Common myeloid progenitor, CD34-positive (primary cell): ENCODE data around the gene GJC1.

ENCODE experiments used
- CTCF ChIA-PET: fragments of 350-600 bp; sonication (Branson Sonifier 250); formaldehyde crosslinking; loops from one replicate; lab custom pipeline; 2021; ENCODE audit warnings: antibody characterized with exemption; lab: Charles Lee
- POLR2A ChIA-PET: fragments of 350-600 bp; sonication (Branson Sonifier 250); formaldehyde crosslinking; loops from one replicate; lab custom pipeline; 2021; ENCODE audit warnings: antibody characterized with exemption; lab: Charles Lee
- DNase-seq, 3 donors: peaks; one replicate each; pipeline versions ENCODE4 v3.0.0 to v3.0.0-alpha.2; 2013
- H3K27ac ChIP-seq, 2 experiments: 1 replicate in 1 of 2; 2 replicates in 1 of 2; pipeline ENCODE4 v1.7.0; 2013; ENCODE audit warnings: inconsistent platforms in 2 of 2, low read length in 2 of 2, mild to moderate bottlenecking in 2 of 2, low read depth in 1 of 2, moderate library complexity in 1 of 2; ENCODE audit not compliant: severe bottlenecking in 2 of 2, insufficient read depth in 1 of 2, poor library complexity in 1 of 2
- H3K27me3 ChIP-seq, 5 experiments: replicated peaks in 2 of 5; 1 replicate in 3 of 5; 2 replicates in 2 of 5; pipeline versions ENCODE4 v1.6.1 to v1.7.0; 2013; ENCODE audit warnings: low read length in 4 of 5, mild to moderate bottlenecking in 2 of 5, moderate library complexity in 2 of 5, inconsistent platforms in 1 of 5; ENCODE audit not compliant: insufficient read depth in 5 of 5, control insufficient read depth in 4 of 5
- H3K36me3 ChIP-seq, 4 experiments: 1 replicate in 2 of 4; 2 replicates in 2 of 4; pipeline versions ENCODE4 v1.6.1 to v1.7.0; 2013; ENCODE audit warnings: low read length in 3 of 4, control low read depth in 1 of 4, mild to moderate bottlenecking in 1 of 4; ENCODE audit not compliant: control insufficient read depth in 4 of 4, insufficient read depth in 4 of 4
- H3K4me1 ChIP-seq, 4 experiments: 1 replicate in 3 of 4; 2 replicates in 1 of 4; pipeline versions ENCODE4 v1.6.1 to v1.7.1; 2013; ENCODE audit warnings: low read length in 3 of 4, mild to moderate bottlenecking in 3 of 4, control low read depth in 1 of 4, inconsistent platforms in 1 of 4, moderate library complexity in 1 of 4; ENCODE audit not compliant: control insufficient read depth in 4 of 4, insufficient read depth in 4 of 4; ENCODE audit errors: control extremely low read depth in 1 of 4
- H3K4me3 ChIP-seq, 7 experiments: 1 replicate in 4 of 7; 2 replicates in 3 of 7; pipeline versions ENCODE4 v1.5.1 to v1.7.0; 2013; ENCODE audit warnings: mild to moderate bottlenecking in 7 of 7, low read length in 6 of 7, moderate library complexity in 6 of 7, inconsistent platforms in 2 of 7, low read depth in 2 of 7, control low read depth in 1 of 7; ENCODE audit not compliant: insufficient read depth in 4 of 7, control insufficient read depth in 1 of 7; ENCODE audit errors: extremely low read depth in 1 of 7
- H3K9me3 ChIP-seq, 5 experiments: 1 replicate in 4 of 5; 2 replicates in 1 of 5; pipeline versions ENCODE4 v1.6.1 to v1.7.1; 2013; ENCODE audit warnings: low read length in 4 of 5, mild to moderate bottlenecking in 2 of 5, inconsistent platforms in 1 of 5, low read depth in 1 of 5, moderate library complexity in 1 of 5; ENCODE audit not compliant: control insufficient read depth in 4 of 5, insufficient read depth in 2 of 5; ENCODE audit errors: control extremely low read depth in 1 of 5
- WGBS: methylation state at CpG from one replicate; pipeline ENCODE4 v1.1.5; 2013; ENCODE audit not compliant: insufficient coverage; 5-methylcytosine and 5-hydroxymethylcytosine counted together

The GJC1 gene

DNA sequence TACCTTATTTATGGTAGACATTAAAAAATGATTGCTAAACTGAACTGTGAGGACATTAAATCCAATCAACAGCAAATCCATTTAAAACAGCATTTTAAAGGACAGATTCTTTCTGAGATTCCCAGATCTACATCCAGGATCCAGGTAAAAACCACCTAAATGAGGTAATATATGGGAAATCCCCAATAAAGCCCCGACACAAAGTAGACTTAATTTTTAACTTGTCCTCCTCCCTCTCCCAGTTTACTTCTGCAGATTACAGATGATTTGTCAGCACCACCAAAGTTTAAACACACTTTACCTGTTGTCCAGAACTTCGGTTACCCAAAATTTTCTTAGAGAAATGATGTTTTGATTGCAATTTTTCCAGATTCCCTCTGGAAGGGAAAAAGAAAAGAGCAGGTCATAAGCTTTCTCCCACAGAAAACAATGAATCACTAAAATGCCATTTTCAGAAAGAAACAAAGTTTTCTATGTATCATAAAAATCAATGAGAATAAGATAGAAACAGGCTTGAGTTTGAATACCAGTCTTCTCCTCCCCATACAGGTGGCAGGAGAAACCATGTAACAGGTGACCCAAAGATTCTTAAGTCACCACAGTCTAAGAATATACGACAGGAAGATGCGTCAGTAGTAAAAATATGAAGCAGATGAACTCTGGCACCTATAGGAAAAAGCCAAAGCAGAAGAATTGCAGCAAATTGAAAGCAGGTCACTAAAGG, 22.8 kb downstream of the GJC1 start:
- no peaks in the 10 kb centered on the region for H3K9me3 ChIP-seq
- no peaks in the 10 kb centered on the region for H3K27me3 ChIP-seq
- DNase-seq: no peak
- no peak overlapping the region for H3K4me3 ChIP-seq
- no peaks in the 10 kb centered on the region for H3K36me3 ChIP-seq
- H3K4me1 ChIP-seq: no peaks in the 10 kb centered on the region
- POLR2A ChIA-PET: no interaction called here
- CTCF ChIA-PET: interaction anchor here (0.5 to 1.0 kb wide), 2 partner anchors 22 to 63 kb away, joined by 3 to 4 read pairs; no protein-coding TSS in a partner anchor
- H3K27ac ChIP-seq: no peak overlapping the region
- 100% methylated on average over 2 of the region's 4 CpGs for WGBS

DNA sequence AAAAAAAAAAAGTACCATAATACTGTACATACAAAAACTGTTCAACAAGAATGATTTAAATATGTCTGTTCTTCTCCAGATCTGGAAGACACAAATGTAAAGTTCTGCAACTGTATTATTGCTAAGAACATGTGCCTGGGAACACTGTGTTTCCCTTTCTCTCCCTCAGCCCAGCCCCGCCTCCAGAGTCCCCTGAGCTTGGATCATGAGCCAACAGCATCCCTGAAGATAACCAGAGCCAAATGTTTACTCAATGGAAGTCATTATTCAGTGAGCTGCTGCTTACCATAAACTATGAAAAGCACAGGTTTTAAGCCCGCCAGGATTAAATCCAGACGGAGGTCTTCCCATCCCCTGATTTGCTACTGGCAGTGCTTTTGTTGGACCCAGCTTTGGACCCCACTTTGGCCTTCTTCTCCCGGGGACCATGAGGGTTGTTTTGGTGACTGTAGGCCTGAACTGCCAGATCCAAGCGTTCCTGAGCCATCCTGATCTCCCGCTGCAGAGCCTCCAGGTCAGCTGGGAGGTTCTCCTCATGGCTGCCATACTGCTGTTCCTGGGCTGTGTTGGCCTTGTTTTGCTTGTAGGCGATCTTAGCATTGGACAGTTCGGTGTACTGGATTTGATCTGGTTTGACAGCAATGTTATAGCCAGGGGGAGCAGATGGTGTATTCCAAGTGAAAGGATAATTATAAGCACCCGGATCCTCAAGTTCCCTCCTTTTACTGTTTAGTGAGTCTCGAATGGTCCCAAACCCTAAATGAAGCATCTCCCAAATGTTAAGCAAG, 25.6 kb downstream of the GJC1 start:
- Histone ChIP-seq H3K27ac (no peak overlapping the region), H3K4me1 (no peaks in the 10 kb centered on the region), H3K27me3 (no peaks in the 10 kb centered on the region), H3K9me3 (no peaks in the 10 kb centered on the region), H3K4me3 (no peak overlapping the region), H3K36me3 (no peaks in the 10 kb centered on the region)
- ChIA-PET POLR2A (no interaction called here), CTCF (no interaction called here)
- DNase-seq: no peak
- WGBS: 96% methylated on average over 9 of the region's 10 CpGs

DNA sequence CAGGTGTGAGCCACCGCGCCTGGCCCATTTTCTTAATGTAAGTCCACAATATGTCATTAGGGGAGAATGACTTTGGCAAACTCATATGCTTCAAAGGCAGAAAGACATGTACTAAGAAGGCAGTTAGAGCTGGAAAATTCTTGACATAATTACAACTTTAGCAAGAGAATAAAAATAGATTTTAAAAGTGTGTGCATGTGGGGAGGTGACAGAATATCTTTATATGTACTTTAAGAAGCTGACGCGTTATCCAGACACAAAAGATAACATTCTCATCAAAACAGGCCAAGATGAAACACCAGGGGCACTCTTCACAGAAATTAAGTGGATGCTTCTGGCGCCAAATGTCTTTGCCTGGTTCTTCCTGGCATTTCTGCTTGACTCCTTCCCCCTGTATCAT, 28.2 kb downstream of the GJC1 start:
- 100% methylated on average over 3 of the region's 5 CpGs for WGBS
- H3K4me1 ChIP-seq: no peaks in the 10 kb centered on the region
- H3K27ac ChIP-seq: no peak overlapping the region
- H3K9me3 ChIP-seq: no peaks in the 10 kb centered on the region
- H3K27me3 ChIP-seq: no peaks in the 10 kb centered on the region
- no peaks in the 10 kb centered on the region for H3K36me3 ChIP-seq
- ChIA-PET POLR2A (no interaction called here), CTCF (interaction anchor here (0.5 kb wide), 1 partner anchor 393 kb away, joined by 3 read pairs; no protein-coding TSS in a partner anchor)
- no peak for DNase-seq
- H3K4me3 ChIP-seq: no peak overlapping the region

DNA sequence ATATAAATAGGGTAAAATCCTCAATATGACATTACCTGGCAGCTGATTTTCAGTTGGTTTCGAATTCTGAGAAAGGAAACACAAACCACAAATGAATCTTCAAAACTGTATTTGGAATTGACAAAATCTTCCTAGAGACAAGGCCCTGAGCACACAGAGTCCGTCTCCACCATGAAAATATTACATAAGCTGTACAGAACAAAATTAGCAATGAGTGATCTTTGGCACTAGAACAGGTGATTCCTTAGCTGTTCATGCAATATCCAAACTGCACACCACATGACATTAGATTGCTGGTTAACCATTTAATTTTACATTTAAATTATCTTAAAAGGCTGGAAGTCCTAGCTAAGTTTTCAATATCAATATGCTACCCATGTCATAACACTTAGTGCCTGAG, 31.7 kb downstream of the GJC1 start:
- POLR2A ChIA-PET: interaction anchor here (0.6 kb wide), 1 partner anchor 38 kb away, joined by 3 read pairs; no protein-coding TSS in a partner anchor
- no peak overlapping the region for H3K4me3 ChIP-seq
- H3K27ac ChIP-seq: no peak overlapping the region
- H3K36me3 ChIP-seq: no peaks in the 10 kb centered on the region
- CTCF ChIA-PET: interaction anchor here (0.6 to 4.1 kb wide), 4 partner anchors 12 to 266 kb away, joined by 3 to 23 read pairs (median 4); no protein-coding TSS in a partner anchor
- no peaks in the 10 kb centered on the region for H3K27me3 ChIP-seq
- DNase-seq: no peak
- no peaks in the 10 kb centered on the region for H3K9me3 ChIP-seq
- H3K4me1 ChIP-seq: peaks cover 0 to 15% (median 6%) of the 10 kb centered on the region in 4 experiments
- 60% methylated on average over 1 of the region's 2 CpGs for WGBS

DNA sequence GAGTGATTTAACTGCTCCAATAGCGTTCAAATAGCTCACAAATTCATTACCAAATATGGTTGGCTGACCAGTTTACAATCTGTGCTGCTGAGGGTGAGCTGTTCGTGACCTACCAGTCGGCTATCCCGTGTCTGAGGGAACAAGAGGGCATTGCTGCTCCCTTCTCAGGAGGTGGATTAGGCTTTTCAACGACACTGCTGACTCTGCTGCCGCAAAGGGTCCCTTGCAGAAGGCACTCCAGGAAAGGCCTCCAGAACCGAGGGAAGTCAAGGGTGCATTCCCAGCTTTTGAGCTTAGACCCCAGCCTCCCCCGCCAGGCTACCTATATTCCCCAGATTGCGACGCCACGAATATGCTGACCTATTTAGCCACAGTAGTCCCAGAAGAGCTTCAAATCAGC, 32.3 kb downstream of the GJC1 start:
- H3K27ac ChIP-seq: no peak overlapping the region
- H3K27me3 ChIP-seq: no peaks in the 10 kb centered on the region
- no peaks in the 10 kb centered on the region for H3K36me3 ChIP-seq
- 98% methylated on average over 11 of the region's 11 CpGs for WGBS
- ChIA-PET CTCF (interaction anchor here (0.6 to 4.1 kb wide), 4 partner anchors 12 to 265 kb away, joined by 3 to 23 read pairs (median 4); no protein-coding TSS in a partner anchor), POLR2A (interaction anchor here (0.6 kb wide), 1 partner anchor 39 kb away, joined by 3 read pairs; no protein-coding TSS in a partner anchor)
- peaks cover 0 to 15% (median 6%) of the 10 kb centered on the region in 4 experiments for H3K4me1 ChIP-seq
- H3K9me3 ChIP-seq: no peaks in the 10 kb centered on the region
- no peak overlapping the region for H3K4me3 ChIP-seq
- no peak for DNase-seq

DNA sequence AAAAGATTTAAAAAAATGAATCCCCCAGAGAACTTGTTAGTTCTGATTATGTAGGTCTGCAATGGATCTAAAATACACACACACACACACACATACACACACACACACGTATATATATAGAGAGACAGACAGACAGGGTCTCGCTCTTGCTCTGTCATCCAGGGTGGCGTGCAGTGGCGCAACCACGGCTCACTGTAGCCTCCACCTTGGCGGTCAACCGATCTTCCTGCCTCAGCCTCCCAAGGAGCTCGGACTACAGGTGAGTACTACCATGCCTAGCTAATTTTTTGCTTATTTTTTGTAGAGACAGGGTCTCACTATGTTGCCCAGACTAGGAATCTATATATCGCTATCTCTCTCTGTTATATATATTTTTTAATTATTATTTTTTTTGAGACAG, 33.4 kb downstream of the GJC1 start:
- Histone ChIP-seq H3K27me3 (no peaks in the 10 kb centered on the region), H3K4me3 (no peak overlapping the region), H3K4me1 (peaks cover 0 to 15% (median 6%) of the 10 kb centered on the region in 4 experiments), H3K36me3 (no peaks in the 10 kb centered on the region), H3K27ac (no peak overlapping the region), H3K9me3 (no peaks in the 10 kb centered on the region)
- WGBS: 98% methylated on average over 7 of the region's 9 CpGs
- DNase-seq: no peak
- ChIA-PET POLR2A (no interaction called here), CTCF (interaction anchor here (4.1 kb wide), 1 partner anchor 15 kb away, joined by 23 read pairs; no protein-coding TSS in a partner anchor)
